CD4-positive, alpha-beta T cell treated with Interleukin-15 for 4 hours (primary cell): ENCODE results near the gene NFE2L3.
A peak's percentile ranks its signal among the peaks of the same experiment; 100 is the strongest.
"Not testable (repeated sequence)": the region's sequence is repeated elsewhere in the genome, so short reads cannot be mapped to it uniquely, and the experiment has no call there.

ENCODE experiments used
- DNase-seq: peaks from one replicate; pipeline ENCODE4 v3.0.0-alpha.2; 2020; ENCODE audit warnings: low spot score

Gene NFE2L3

DNA sequence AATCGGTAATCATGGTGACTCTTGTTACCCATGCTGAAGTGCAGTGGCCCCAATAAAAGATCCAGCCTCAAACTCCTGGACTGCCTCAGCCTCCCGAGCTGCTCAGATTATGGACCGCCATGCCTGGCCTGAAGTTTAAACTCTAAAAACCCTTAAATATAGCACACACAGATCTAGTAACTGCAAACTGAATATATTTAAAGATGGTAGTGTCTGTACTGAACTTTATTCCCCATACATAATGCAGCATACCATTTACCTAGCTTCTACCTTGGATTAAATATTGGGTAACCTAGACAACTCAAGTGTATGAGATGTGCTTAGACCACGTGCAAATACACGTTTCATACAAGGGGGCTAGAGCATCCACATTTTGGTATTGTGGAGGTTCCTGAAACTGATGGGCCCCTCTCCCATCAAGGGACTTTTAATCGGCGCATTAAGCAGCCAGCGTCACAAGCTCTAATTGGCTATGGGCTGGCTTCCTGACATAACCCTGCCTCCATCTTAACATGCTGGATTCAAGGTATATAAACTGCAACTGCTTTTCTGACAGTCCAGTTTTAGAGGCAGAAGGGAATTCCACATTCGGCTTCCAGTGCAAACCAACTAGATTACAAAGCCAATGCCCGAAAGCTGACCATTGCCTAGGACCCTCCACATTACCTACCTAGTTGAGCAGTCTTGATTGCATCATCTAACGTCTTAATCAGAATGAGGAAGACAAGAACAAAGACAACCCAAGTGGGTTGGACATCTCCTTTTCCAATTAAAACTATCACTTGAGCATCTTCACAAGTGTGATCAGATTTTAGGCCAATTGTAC is 35.6 kb downstream of the NFE2L3 start:
- no peak for DNase-seq

DNA sequence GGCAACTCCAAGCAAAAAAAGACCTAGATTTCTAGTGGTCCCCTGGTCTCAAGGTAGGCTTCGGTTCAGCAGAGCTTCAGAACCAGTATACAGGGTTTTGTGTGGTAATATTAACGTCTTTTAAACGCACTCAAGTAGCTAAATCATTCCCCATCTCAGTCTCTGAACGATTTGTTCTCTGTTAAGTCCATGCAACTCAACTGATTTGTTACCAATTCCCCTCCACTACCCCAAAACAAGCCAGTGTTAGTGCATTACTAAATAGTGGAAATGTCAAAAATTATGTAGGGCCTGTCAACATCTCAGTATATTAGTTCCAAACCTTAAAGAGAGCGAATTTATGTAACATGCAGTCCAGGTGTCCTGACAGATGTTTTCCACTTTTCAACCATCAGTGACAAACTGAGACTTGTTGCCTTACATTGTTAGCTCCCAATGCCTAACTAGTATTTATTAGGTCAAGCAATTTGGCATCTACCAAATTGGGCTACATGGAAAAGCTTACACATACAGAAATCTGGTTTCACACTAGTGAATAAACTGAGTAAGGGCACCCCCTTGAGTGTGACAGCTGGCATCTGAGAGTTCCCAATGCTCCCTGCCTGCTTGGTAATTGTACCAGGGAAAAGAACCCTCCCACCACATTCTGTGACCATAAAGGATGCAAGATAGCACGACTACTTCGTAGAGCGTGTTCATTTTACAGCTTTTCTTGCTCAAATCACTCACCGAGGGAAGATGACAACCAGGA is 36.4 kb downstream of the NFE2L3 start:
- DNase-seq, result no peak

DNA sequence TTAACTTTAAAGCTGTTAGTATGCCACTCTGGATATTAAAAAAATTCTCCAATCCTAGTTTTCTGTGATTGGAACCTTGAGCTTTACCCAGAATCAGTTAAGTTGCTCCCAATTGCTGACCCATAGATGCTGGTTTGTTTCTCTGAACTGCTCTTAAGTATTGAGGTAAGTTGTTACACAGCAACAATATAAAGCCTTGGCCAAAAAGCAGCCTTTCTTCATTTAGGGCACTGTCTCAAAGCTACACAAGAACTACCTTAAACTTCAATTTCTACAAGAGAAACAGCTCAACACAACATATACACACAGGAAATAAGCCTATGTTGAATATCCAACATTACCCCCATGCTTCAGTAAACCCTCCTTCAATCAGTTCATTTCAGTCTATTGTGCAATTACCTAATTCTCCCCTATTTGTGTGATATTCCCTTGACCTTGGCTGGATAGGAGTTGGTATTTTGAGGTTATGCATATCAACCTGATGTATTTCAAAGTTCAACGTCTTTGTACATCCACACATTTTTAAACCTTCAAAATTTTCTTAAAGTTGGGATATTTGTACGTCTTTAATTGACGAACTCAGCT is 37.1 kb downstream of the NFE2L3 start:
- DNase-seq, result no peak

DNA sequence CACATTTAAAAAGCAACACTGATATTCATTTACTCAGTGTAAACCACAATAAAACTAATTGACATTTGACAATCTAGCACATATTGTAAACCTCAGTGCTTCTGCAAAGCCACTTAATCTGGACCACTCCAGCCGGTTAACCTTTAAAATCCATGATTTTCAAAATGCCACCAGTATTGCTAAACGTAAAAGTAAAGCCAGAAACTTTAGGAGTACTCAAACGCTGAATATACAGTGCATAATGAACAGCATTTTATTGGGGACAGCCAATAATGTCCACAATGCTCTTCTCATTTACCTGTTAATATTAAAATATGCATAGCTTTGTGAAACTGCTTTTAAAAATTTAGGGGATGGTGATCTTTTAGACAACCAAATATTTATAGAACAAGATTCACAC is 37.7 kb downstream of the NFE2L3 start:
- DNase-seq, result no peak

DNA sequence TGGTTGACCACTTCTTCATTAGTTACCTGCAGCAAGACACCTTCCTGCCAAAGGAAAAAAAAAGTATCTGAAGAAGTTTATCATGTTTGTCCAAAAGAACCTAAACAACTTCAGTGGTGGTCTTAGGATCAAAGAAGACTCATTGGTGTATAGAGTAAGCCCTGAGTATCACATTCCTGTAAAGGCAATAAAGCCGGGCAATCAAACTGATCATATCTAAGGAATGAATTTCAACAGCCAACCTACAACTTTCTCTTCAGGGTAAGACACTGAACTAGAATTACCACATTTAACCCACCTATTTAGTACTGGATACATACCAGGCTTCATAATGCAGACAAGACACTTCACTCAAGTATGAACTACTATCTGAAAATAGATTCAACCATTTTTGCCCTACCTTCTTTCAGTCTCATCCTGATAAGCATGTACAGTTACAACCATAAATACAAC is 38.4 kb downstream of the NFE2L3 start:
- DNase-seq, result no peak

DNA sequence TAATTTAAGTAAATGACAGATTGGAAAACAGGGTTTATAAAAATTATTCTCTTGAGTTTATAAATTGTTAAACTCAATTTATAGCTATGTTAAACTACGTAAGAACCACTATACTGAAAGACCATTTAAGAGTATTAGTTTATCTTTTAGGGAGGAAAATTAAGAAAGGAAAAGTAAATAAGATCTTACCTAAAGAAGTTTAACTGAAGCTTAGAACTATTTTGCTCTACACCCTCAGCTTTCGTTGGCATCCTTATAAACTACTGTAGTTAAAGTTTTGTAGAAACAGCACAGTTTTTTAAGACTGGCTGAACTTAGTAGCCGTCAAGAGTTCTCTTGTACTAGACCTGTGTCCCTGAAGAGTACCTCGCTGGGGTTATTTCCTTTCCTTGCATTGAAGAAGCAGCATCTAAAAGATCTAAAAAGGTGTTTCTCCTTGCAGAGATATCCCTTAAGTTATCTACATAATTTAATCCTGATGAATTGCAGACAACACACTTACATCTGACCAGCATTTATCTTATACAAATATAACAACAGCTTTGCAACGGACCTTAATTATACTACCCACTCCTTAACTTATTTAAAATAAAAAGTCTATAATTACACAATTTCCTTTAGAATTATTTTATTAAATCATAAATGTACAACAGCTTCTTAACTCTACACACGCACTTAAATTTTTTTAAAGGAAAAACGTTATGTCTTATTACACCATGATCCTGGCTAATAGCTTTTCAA is 39.4 kb downstream of the NFE2L3 start:
- no peak for DNase-seq

DNA sequence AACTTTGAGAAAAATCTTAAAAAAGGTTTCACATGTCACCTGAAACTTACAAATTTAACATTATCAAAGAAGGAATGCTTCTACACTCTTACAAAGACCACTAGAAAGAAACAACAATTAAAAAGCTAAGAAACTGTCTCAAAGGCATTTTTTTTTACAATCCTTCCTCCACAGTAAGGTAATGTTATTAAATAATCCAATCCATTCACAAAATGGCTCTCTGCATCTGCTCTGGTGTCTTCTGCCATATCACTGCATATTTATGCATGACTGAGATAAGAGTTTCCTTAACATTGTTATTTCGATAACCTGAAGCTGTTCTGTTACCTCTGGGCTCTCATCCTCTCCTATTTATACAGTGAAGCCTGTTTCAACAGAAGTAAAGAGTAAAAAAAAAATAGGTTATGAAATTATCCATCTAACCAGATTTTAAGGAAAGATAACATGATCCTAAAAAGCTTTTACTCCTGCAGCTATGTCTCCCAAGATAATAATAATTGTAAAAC is 40.0 kb downstream of the NFE2L3 start:
- no peak for DNase-seq

DNA sequence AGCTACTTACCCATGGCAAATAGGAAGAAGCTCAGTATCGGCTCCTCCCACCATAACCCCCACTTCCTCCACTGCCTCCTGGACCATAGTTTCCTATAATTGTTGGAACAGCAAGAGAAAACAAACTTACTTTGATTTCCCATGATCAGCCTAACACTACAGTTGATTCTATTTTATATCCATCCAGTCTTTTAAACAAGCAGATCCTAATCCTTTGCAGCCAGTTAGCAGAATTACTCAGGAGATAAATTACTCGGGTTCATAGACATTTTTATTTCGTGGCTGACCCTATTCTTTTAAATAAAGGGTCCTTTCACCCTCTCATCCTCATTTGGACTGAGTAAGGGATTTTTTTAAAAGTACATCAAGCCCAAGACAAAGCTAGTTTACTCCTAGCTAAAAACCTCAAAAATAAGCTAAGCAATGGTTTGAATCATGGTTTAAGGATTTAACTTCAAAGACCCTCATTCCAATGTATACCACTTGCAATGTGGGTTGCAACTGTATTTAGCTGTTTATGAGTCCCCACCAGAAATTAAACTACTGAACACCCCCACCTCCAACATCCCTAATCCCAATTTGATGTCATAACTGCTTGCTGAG is 40.6 kb downstream of the NFE2L3 start:
- DNase-seq, result no peak

DNA sequence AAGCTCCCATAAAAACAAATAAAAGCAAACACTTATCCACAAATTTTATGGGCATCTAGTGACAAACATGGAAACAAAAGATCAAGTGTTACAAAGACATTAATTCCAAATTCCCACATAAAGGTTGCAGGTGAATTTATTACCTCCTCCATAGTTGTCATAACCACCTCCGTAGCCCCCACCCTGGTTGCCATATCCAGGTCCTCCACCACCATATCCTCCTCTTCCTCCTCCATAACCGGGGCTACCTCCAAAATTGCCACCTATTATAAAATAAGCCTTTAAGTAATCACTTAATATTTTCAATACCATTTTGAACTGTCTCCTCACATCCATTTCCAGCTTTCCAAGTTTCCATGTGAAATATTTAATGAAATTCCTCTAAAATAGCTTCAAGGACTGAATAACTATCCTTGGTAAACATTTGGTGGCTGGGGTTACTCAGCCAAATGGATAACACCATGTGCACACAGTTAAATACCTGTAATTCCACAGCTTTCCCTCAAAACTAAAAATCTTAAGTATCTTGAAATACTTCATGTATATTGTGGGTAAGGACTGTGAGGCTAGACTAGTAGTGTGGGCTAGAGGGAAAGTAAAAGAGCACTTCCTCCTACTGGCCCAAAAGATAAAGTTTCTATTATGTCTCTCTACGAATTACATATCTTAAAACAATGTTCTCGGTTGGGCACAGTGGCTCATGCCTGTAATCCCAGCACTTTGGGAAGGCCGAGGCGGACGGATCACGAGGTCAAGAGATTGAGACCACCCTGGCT is 41.6 kb downstream of the NFE2L3 start:
- no peak for DNase-seq

DNA sequence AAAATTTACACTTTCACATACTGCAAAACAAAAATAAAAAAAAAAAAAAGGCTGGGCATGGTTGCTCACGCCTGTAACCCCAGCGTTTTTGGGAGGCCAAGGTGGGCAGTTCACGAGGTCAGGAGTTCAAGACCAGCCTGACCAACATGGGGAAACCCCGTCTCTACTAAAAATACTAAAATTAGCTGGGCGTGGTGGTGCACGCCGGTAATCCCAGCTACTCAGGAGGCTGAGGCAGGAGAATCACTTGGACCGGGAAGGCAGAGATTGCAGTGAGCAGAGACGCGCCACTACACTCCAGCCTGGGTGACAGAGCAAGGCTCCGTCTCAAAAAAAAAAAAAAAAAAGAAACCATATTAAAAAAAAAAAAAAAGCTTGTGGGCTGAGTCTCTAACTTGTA is 42.8 kb downstream of the NFE2L3 start:
- not testable (repeated sequence) for DNase-seq

DNA sequence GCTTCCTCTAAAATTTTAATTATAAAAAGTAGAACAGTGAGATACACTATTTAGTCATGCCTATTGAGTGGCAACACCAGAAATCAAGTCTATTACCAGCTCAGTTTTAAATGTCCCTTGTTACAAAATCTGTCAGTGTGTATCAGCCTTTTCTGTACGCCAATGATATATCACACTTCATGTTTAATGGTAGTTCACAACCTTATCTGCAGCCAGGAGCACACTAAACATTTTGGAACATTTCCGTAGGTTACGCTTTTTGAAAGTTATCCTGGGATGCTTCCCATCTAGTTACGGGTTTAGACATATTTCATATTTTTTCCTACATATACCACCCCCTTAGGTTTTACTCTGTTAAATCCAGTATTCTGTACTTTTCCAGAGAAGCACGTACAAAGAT is 43.2 kb downstream of the NFE2L3 start:
- no peak for DNase-seq

DNA sequence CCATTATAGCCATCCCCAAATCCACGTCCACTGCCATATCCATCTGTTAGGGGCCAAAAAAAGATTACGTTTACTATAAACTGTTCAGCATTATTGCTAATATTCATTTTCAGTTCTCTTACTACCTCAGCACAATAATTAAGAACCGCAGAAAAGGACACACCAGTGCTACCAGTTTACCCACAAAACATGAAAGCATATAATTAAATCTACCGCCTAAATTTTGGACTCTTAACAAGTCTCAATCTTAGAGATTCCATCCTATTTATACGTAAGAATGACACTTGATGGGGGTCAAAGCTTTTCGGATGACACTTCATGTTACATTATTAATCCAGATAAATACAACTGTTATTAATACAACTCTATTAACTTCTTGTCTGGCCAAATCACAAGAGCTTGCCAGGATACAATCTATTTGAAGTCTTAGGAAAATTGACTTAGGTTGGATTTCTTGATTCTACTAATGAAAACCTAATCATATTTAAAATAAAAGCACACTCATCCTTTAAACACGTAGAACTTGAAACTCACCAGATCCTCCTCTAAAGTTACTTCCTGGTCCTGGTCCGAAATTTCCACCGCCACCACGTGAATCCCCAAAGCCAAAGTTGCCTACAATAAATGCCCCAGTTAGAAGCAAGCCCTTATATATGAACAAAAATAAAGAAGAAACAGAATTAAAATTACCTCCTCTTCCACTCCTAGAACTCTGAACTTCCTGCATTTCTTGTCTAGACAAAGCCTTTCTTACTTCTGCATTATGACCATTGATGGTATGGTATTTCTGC is 44.1 kb downstream of the NFE2L3 start:
- DNase-seq, result no peak

DNA sequence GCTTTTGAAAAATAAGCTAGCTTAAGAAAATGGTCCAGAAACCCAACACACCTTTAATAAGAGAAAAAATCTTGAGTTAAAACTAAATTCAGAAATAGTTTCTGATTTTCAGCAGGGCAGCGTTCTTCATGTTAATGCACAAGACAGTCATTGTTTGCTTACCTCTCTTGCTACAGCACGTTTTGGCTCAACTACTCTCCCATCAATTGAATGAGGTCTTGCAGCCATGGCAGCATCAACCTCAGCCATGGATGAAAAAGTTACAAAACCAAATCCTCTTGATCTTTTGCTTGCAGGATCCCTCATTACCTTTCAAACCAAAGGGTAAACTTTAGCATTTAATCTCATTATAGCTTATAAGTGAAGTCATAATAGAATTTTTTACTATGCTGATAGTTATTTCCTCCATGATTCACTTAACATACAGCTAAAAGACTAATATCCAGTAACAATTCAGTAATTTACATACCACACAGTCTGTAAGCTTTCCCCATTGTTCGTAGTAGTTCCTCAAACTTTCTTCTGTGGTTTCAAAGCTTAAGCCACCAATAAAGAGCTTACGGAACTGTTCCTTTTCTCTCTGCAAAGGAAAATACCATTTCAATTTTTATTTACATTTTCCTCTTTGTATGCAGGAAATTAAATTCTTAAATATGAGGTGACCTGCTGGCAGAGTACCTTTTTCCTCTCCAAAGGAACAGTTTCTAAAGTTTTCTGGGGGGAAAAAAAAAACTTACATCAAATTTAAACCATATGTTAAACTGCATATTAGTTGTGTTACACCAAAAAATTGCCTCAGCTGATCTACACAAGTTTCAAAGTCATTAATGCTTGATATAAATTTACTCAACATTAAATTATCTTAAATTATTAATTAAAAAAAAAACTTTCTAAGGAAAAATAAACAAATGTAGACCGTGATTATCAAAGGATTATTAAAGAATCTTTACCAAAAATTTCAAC is 45.4 kb downstream of the NFE2L3 start:
- no peak for DNase-seq

DNA sequence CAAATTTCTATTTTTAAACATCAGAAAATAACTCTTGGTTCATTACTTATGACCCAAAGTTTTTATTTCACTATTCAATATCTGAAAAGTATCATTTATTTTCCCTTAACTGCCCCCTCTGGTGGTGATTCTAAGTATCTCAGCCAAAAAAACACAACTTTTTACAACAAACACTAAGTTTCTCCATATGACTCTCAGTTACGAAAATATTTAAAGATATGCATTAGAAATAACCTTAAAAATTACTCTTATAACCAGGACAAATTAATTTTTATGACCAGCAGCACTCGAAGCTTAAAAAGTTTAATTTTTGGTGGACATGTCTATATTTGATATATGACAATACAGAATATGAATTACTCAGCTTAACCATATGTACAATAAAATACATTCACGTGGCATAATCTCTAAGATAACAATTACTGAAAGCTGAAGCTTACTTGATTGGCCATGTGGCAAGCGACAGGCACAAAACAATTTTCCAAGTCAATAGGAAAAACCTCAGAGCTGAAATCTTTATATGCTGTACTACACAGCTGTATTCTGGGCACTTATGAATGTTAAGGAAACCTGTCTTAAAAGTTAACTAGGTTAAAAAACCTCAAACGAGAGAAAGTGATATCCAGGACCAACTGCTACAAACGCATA is 46.3 kb downstream of the NFE2L3 start:
- DNase-seq, result peak; percentile 66

DNA sequence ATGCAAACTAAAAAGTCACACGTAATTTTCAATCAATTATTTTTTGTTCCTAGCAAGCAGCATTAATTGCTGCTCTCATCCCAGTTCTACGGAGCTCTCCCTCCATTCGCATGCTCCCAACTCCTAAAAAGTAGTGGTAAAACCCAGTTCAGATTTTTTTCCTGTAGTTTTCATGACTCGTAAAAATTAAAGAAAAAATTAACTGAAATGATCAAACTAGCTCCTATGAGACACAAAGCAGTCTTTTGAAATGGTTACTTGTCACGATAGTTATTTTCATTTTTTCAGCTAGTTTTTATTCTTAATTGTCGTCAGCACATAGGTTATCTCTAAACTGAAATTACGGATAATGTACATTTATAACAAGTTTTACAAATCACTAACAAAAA is 46.8 kb downstream of the NFE2L3 start:
- DNase-seq, result no peak

DNA sequence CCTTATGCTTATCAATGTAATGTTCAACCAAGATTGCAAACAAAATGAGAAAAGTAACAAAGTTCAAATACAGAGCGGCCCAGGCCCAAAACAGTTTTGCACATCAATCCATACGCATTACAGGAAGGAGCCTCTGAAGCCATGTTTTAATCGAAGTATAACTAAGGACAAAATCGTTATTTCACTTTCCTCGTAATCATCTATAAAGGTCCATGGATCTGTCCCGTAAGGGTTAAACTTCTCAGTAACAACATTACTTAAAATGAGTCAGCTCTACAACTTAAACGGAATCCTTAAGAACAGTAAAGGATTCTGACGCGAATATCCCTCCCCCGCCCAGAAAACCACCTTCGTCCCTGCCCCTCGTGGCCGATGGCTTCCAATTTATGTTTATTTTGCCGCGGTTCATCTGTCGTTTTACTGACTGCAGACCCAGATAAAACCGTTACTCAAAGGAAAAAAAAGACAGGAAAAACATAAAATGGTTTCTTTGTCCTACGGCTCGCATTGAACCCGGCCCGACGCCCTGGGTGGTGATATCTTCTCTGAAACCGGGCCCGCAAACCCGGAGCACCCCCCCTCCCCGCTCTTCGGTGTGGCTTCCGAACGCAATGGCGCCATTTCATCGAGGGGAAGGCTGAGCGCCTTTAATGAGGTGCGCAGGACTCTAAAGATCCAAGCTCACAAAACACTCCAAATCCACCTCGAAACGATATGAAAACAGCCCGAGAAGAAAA is 47.5 kb downstream of the NFE2L3 start:
- DNase-seq, result peak; percentile 70

DNA sequence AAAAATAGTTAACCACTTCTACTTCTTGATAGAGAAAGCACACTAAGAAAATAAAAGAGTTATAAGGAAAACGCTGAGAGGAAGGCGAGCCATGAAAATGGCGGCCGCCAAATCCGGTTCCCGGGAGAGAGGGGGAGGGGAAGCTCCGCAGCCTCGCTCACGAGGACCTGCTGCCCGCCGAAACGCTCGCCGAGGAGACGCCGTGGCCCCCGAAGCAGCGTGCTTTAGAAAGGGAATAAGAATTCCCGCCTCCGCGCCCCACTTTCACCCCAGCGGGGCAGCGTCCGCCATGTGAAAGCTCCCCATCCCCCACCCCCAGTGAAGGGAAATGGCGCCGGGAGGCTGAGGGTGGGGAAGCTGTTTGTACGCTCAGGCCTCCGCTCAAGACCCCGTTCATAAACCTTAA is 48.0 kb downstream of the NFE2L3 start:
- peak; percentile 62 for DNase-seq
